Measurements from ENCODE around the gene COL12A1.

COL12A1 gene

GRCh38 chr6:75124983-75125382, 80.9 kb downstream of the COL12A1 start:
- Histone ChIP-seq H3K27ac (replicated peaks) (no peak overlapping the region), H3K4me3 (replicated peaks; ENCODE audit: insufficient read depth, low read length) (no peak overlapping the region), H3K27me3 (ENCODE audit: insufficient read depth, poor library complexity, severe bottlenecking) (no peaks in the 10 kb centered on the region)
- TF ChIP-seq GABPA (IDR thresholded peaks at IDR 0.05; ENCODE audit: low read depth) (no peak), SPI1 (IDR thresholded peaks at IDR 0.05; ENCODE audit: borderline replicate concordance, low read depth) (no peak), CTCF (IDR thresholded peaks at IDR 0.05; ENCODE audit: insufficient read depth, low read length) (no peak), POLR2AphosphoS5 (IDR thresholded peaks at IDR 0.05; ENCODE audit: low read depth) (no peak), REST (IDR thresholded peaks at IDR 0.05; ENCODE audit: insufficient replicate concordance, low read depth) (no peak)
- no peak for DNase-seq (ENCODE audit: low read depth in 1 of 2, low spot score in 1 of 2)

GRCh38 chr6:75124085-75124484, 81.8 kb downstream of the COL12A1 start:
- H3K4me3 ChIP-seq (replicated peaks; ENCODE audit: insufficient read depth, low read length) = no peak overlapping the region
- DNase-seq (ENCODE audit: low read depth in 1 of 2, low spot score in 1 of 2) = no peak
- no peak for TF ChIP-seq POLR2AphosphoS5 (IDR thresholded peaks at IDR 0.05; ENCODE audit: low read depth)
- no peak for TF ChIP-seq CTCF (IDR thresholded peaks at IDR 0.05; ENCODE audit: insufficient read depth, low read length)
- no peak for TF ChIP-seq REST (IDR thresholded peaks at IDR 0.05; ENCODE audit: insufficient replicate concordance, low read depth)
- no peak for TF ChIP-seq SPI1 (IDR thresholded peaks at IDR 0.05; ENCODE audit: borderline replicate concordance, low read depth)
- no peak for TF ChIP-seq GABPA (IDR thresholded peaks at IDR 0.05; ENCODE audit: low read depth)
- no peak overlapping the region for H3K27ac ChIP-seq (replicated peaks)
- H3K27me3 ChIP-seq (ENCODE audit: insufficient read depth, poor library complexity, severe bottlenecking) = no peaks in the 10 kb centered on the region

GRCh38 chr6:75118925-75119515, 86.8 kb downstream of the COL12A1 start:
- Histone ChIP-seq H3K27ac (replicated peaks) (no peak overlapping the region), H3K4me3 (replicated peaks; ENCODE audit: insufficient read depth, low read length) (no peak overlapping the region), H3K27me3 (ENCODE audit: insufficient read depth, poor library complexity, severe bottlenecking) (no peaks in the 10 kb centered on the region)
- TF ChIP-seq GABPA (IDR thresholded peaks at IDR 0.05; ENCODE audit: low read depth) (no peak), SPI1 (IDR thresholded peaks at IDR 0.05; ENCODE audit: borderline replicate concordance, low read depth) (no peak), POLR2AphosphoS5 (IDR thresholded peaks at IDR 0.05; ENCODE audit: low read depth) (no peak), REST (IDR thresholded peaks at IDR 0.05; ENCODE audit: insufficient replicate concordance, low read depth) (no peak), CTCF (IDR thresholded peaks at IDR 0.05; ENCODE audit: insufficient read depth, low read length) (no peak)
- no peak for DNase-seq (ENCODE audit: low read depth in 1 of 2, low spot score in 1 of 2)

Measured in HL-60 (cell line).